H1 (cell line): ENCODE data around the gene SPTBN1.

Source experiments
- ATF3 ChIP-seq: IDR thresholded peaks from 2 replicates; pipeline ENCODE4 v1.6.1; 2011; ENCODE audit warnings: low read depth, mild to moderate bottlenecking, low read length; ENCODE audit not compliant: insufficient read depth
- CTCF ChIP-seq, 3 experiments: IDR thresholded peaks; 1 replicate in 2 of 3; 2 replicates in 1 of 3; pipeline versions ENCODE4 v1.5.1 to v1.6.1; 2011; ENCODE audit warnings: low read length in 3 of 3, mild to moderate bottlenecking in 3 of 3, inconsistent platforms in 2 of 3, low read depth in 1 of 3, moderate library complexity in 1 of 3; ENCODE audit not compliant: insufficient read depth in 1 of 3; ENCODE audit errors: control extremely low read depth in 1 of 3
- EP300 ChIP-seq, 2 experiments: IDR thresholded peaks; 1 replicate in 1 of 2; 2 replicates in 1 of 2; pipeline ENCODE4 v1.6.1; 2011 to 2012; ENCODE audit warnings: low read depth in 2 of 2, low read length in 2 of 2, mild to moderate bottlenecking in 2 of 2, borderline replicate concordance in 1 of 2, inconsistent platforms in 1 of 2, moderate library complexity in 1 of 2
- EZH2 ChIP-seq: fragments of 200-600 bp; sonication (generic); IDR thresholded peaks from 2 replicates; pipeline ENCODE4 v1.7.1; 2012; ENCODE audit warnings: low read depth, mild to moderate bottlenecking, moderate library complexity, low read length, inconsistent platforms; ENCODE audit not compliant: severe bottlenecking
- GABPA ChIP-seq: IDR thresholded peaks from 2 replicates; pipeline ENCODE4 v1.6.1; 2011; ENCODE audit warnings: mild to moderate bottlenecking, low read length, moderate library complexity, borderline replicate concordance; ENCODE audit not compliant: insufficient read depth
- NANOG ChIP-seq: IDR thresholded peaks from 2 replicates; pipeline ENCODE4 v1.6.1; 2011; ENCODE audit warnings: low read length, low read depth, mild to moderate bottlenecking, inconsistent platforms; ENCODE audit not compliant: insufficient read depth, poor library complexity, severe bottlenecking
- PHF8 ChIP-seq: fragments of 200-600 bp; sonication (generic); conservative IDR thresholded peaks from 2 replicates; pipeline ENCODE4 v1.7.1; 2012; ENCODE audit warnings: low read depth, mild to moderate bottlenecking, inconsistent platforms, low read length, moderate library complexity
- POLR2A ChIP-seq, 2 experiments: IDR thresholded peaks; 1 replicate in 1 of 2; 2 replicates in 1 of 2; pipeline ENCODE4 v1.6.1; 2011; ENCODE audit warnings: low read depth in 2 of 2, low read length in 2 of 2, mild to moderate bottlenecking in 2 of 2; ENCODE audit errors: control extremely low read depth in 1 of 2
- RNF2 ChIP-seq: fragments of 200-900, 300-1000 bp; sonication (generic); IDR thresholded peaks from 2 replicates; pipeline ENCODE4 v1.7.1; 2016; ENCODE audit warnings: borderline replicate concordance, low read depth, mild to moderate bottlenecking, antibody characterized with exemption, low read length; ENCODE audit not compliant: poor library complexity, severe bottlenecking; ENCODE audit errors: missing control alignments
- TAF1 ChIP-seq: IDR thresholded peaks from 2 replicates; pipeline ENCODE4 v1.6.1; 2011; ENCODE audit warnings: mild to moderate bottlenecking, low read depth, low read length
- ZNF274 ChIP-seq: IDR thresholded peaks from 2 replicates; pipeline ENCODE4 v1.7.0; 2012; ENCODE audit warnings: low read length, borderline replicate concordance; ENCODE audit errors: extremely low read depth

- TF ChIP-seq EZH2 (no peak), PHF8 (no peak), CTCF (IDR thresholded peaks at IDR 0.05; ENCODE audit: control extremely low read depth in 1 of 3, insufficient read depth in 1 of 3, low read depth in 1 of 3, low read length in 3 of 3) (no peak), RNF2 (no peak), NANOG (no peak), EP300 (IDR thresholded peaks at IDR 0.05; ENCODE audit: borderline replicate concordance in 1 of 2, low read depth in 2 of 2, low read length in 2 of 2) (no peak), TAF1 (no peak), GABPA (no peak), ZNF274 (no peak), POLR2A (IDR thresholded peaks at IDR 0.05; ENCODE audit: control extremely low read depth in 1 of 2, low read depth in 2 of 2, low read length in 2 of 2) (no peak), ATF3 (no peak)
These were observed 93.3 kb downstream of the SPTBN1 start for GRCh38 chr2:54549430-54549829.
